ENCODE data around the gene SHROOM3.
"Not testable (repeated sequence)": the region's sequence is repeated elsewhere in the genome, so short reads cannot be mapped to it uniquely, and the experiment has no call there.

SHROOM3 gene

GRCh38 chr4:76606645-76607265, 171.7 kb downstream of the SHROOM3 start:
- DNase-seq: no peak

GRCh38 chr4:76607266-76607799, 172.3 kb downstream of the SHROOM3 start:
- TF ChIP-seq POLR2A (IDR thresholded peaks at IDR 0.05; ENCODE audit: low read length): no peak
- no peak for TF ChIP-seq GATA1 (IDR thresholded peaks at IDR 0.05; ENCODE audit: low read depth, low read length)
- no peak for DNase-seq

More at GRCh38 chr4:76606645-76607265, 171.7 kb downstream of the SHROOM3 start:
- TF ChIP-seq POLR2A (IDR thresholded peaks at IDR 0.05; ENCODE audit: low read length) (no peak), GATA1 (IDR thresholded peaks at IDR 0.05; ENCODE audit: low read depth, low read length) (no peak)

- DNase-seq: no peak
- no peak for TF ChIP-seq GATA1 (IDR thresholded peaks at IDR 0.05; ENCODE audit: low read depth, low read length)
- TF ChIP-seq POLR2A (IDR thresholded peaks at IDR 0.05; ENCODE audit: low read length): no peak
Measured at GRCh38 chr4:76607846-76608245, 172.8 kb downstream of the SHROOM3 start.

- not testable (repeated sequence) for DNase-seq
Measured at GRCh38 chr4:76608549-76608948, 173.5 kb downstream of the SHROOM3 start.

GRCh38 chr4:76610751-76611547, 175.9 kb downstream of the SHROOM3 start:
- TF ChIP-seq POLR2A (IDR thresholded peaks at IDR 0.05; ENCODE audit: low read length): no peak
- TF ChIP-seq GATA1 (IDR thresholded peaks at IDR 0.05; ENCODE audit: low read depth, low read length): no peak
- no peak for DNase-seq

GRCh38 chr4:76611616-76612207, 176.7 kb downstream of the SHROOM3 start:
- no peak for TF ChIP-seq POLR2A (IDR thresholded peaks at IDR 0.05; ENCODE audit: low read length)
- TF ChIP-seq GATA1 (IDR thresholded peaks at IDR 0.05; ENCODE audit: low read depth, low read length): no peak

GRCh38 chr4:76614589-76614988, 179.6 kb downstream of the SHROOM3 start:
- TF ChIP-seq POLR2A (IDR thresholded peaks at IDR 0.05; ENCODE audit: low read length) (no peak), GATA1 (IDR thresholded peaks at IDR 0.05; ENCODE audit: low read depth, low read length) (no peak)
- DNase-seq: no peak

More at GRCh38 chr4:76611616-76612207, 176.7 kb downstream of the SHROOM3 start:
- no peak for DNase-seq

- TF ChIP-seq GATA1 (IDR thresholded peaks at IDR 0.05; ENCODE audit: low read depth, low read length): no peak
- no peak for TF ChIP-seq POLR2A (IDR thresholded peaks at IDR 0.05; ENCODE audit: low read length)
- DNase-seq: no peak
Measured at GRCh38 chr4:76615999-76616398, 181.0 kb downstream of the SHROOM3 start.

- no peak for DNase-seq
- TF ChIP-seq POLR2A (IDR thresholded peaks at IDR 0.05; ENCODE audit: low read length) (no peak), GATA1 (IDR thresholded peaks at IDR 0.05; ENCODE audit: low read depth, low read length) (no peak)
Measured at GRCh38 chr4:76616526-76616925, 181.5 kb downstream of the SHROOM3 start.

- DNase-seq: no peak
- no peak for TF ChIP-seq GATA1 (IDR thresholded peaks at IDR 0.05; ENCODE audit: low read depth, low read length)
- no peak for TF ChIP-seq POLR2A (IDR thresholded peaks at IDR 0.05; ENCODE audit: low read length)
Measured at GRCh38 chr4:76620723-76621468, 185.9 kb downstream of the SHROOM3 start.

GRCh38 chr4:76622126-76622525, 187.1 kb downstream of the SHROOM3 start:
- TF ChIP-seq GATA1 (IDR thresholded peaks at IDR 0.05; ENCODE audit: low read depth, low read length): no peak
- TF ChIP-seq POLR2A (IDR thresholded peaks at IDR 0.05; ENCODE audit: low read length): no peak
- no peak for DNase-seq

- no peak for DNase-seq
- TF ChIP-seq GATA1 (IDR thresholded peaks at IDR 0.05; ENCODE audit: low read depth, low read length) (no peak), POLR2A (IDR thresholded peaks at IDR 0.05; ENCODE audit: low read length) (no peak)
Measured at GRCh38 chr4:76622717-76623116, 187.7 kb downstream of the SHROOM3 start.

- TF ChIP-seq POLR2A (IDR thresholded peaks at IDR 0.05; ENCODE audit: low read length) (no peak), GATA1 (IDR thresholded peaks at IDR 0.05; ENCODE audit: low read depth, low read length) (no peak)
- DNase-seq: no peak
Measured at GRCh38 chr4:76623217-76624045, 188.4 kb downstream of the SHROOM3 start.

All from erythroblast (primary cell).